ENCODE data around the gene ANKRD50.

DNA sequence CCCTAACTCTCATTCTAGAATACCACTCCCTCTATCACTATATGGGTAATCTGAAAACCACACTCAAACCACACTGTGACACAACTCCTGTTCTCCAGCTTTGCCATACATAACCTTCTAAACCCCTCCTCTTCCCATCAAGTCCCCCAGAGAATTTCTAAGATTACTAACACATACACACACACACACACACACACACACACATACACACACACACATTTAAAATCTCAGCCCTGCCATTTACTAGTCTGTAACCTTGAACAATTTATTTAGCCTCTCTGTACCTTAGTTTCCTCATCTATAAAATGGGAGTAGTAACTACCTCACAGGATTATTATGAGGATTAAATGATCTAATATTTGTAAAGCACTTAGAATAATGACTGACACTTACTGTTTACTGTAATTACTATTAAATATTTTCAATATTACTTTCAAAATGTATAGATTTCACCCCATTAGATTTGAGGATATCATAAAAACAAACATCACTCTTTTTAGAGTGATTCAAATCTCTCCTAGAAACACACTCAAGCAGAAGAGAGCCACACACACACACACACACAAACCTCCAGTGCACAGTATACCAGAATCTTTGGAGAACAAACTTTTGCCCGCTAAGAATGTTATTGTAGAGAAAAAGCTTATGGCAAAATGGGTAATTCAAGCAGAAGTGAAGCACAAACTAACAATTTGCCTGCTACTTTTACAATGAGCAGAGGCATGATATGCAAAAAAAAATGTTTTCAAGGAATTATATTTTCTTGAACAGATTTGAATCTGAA, 3.8 kb downstream of the ANKRD50 start:
- TF ChIP-seq CTCF (IDR thresholded peaks at IDR 0.05) (no peak), POLR2A (IDR thresholded peaks at IDR 0.05) (no peak)

Data from thyroid gland (tissue), 4 donors.